HepG2 (cell line): ENCODE data around the gene WBP1. TPM values are rescaled to one million over a fixed set of nuclear protein-coding genes. Genes with fewer than 3 reads are reported as not detected.

Experiments
- ATF7 ChIP-seq, 2 experiments: fragments of 450-650 bp in 1 of 2; sonication (generic) in 1 of 2; formaldehyde crosslinking in 1 of 2; IDR thresholded peaks; 2 replicates each; pipeline versions ENCODE4 v1.4.0 to v1.6.1; 2016 to 2020; ENCODE audit warnings: antibody characterized with exemption in 1 of 2, mild to moderate bottlenecking in 1 of 2, missing genetic modification reagents in 1 of 2
- KDM1A ChIP-seq: IDR thresholded peaks from 2 replicates; pipeline ENCODE4 v1.6.1; 2016; ENCODE audit warnings: missing compliant biosample characterization
- MED8 ChIP-seq: sonication (generic); formaldehyde crosslinking; IDR thresholded peaks from 2 replicates; pipeline ENCODE4 v1.8.1; 2023; ENCODE audit warnings: mild to moderate bottlenecking, missing genetic modification reagents; ENCODE audit not compliant: insufficient replicate concordance
- ZNF598 ChIP-seq: sonication (generic); formaldehyde crosslinking; IDR thresholded peaks from 2 replicates; pipeline ENCODE4 v1.5.1; 2020; ENCODE audit warnings: mild to moderate bottlenecking, missing genetic modification reagents, borderline replicate concordance
- ZNF841 ChIP-seq: sonication (generic); formaldehyde crosslinking; IDR thresholded peaks from 2 replicates; pipeline ENCODE4 v1.8.1; 2023; ENCODE audit warnings: missing genetic modification reagents, borderline replicate concordance
- polyA plus RNA-seq, 8 experiments: library from polyadenylated mRNA; depleted of rRNA in 3 of 8; stranded (reverse) in 7 of 8; unstranded in 1 of 8; fragments of >200 nt; fragmentation: Illumina TruSeq in 4 of 8; extraction: Trizol in 4 of 8; gene quantifications; 2 replicates each; pipeline versions ENCODE4 v1.2.1 to v1.2.3, GENCODE V29; 2011 to 2016; ENCODE audit warnings: low read depth in 4 of 8, missing spikeins in 1 of 8, mixed read lengths in 1 of 8; ENCODE audit not compliant: insufficient read depth in 1 of 8
- total RNA-seq, 5 experiments: library from RNA; depleted of rRNA; stranded (reverse); fragments of >200 nt; fragmentation: Illumina TruSeq; extraction: Trizol; gene quantifications; 2 replicates each; pipeline ENCODE4 v1.2.3, GENCODE V29; 2016; ENCODE audit warnings: low read depth in 1 of 5
- TF ChIP-seq, protein P1 (sequence below): sonication (generic); formaldehyde crosslinking; IDR thresholded peaks from 2 replicates; pipeline ENCODE4 v1.4.0; 2020; ENCODE audit warnings: mild to moderate bottlenecking, missing genetic modification reagents
- TF ChIP-seq, protein P2 (sequence below): sonication (generic); formaldehyde crosslinking; IDR thresholded peaks from 2 replicates; pipeline ENCODE4 v1.4.0; 2020; ENCODE audit warnings: missing genetic modification reagents, borderline replicate concordance
- TF ChIP-seq, protein P3 (sequence below): sonication (generic); formaldehyde crosslinking; IDR thresholded peaks from 2 replicates; pipeline ENCODE4 v1.4.0; 2020; ENCODE audit warnings: mild to moderate bottlenecking, missing genetic modification reagents
- TF ChIP-seq, protein P4 (sequence below): sonication (generic); formaldehyde crosslinking; IDR thresholded peaks from 2 replicates; pipeline ENCODE4 v1.5.1; 2020; ENCODE audit warnings: missing genetic modification reagents, mild to moderate bottlenecking, borderline replicate concordance

Gene WBP1
- total and polyA plus RNA-seq, 2 of the 13 experiments (the other 11 are each of a cell fraction or from before 2014, with no cell fraction given) = 38.8 to 85.7 TPM

DNA sequence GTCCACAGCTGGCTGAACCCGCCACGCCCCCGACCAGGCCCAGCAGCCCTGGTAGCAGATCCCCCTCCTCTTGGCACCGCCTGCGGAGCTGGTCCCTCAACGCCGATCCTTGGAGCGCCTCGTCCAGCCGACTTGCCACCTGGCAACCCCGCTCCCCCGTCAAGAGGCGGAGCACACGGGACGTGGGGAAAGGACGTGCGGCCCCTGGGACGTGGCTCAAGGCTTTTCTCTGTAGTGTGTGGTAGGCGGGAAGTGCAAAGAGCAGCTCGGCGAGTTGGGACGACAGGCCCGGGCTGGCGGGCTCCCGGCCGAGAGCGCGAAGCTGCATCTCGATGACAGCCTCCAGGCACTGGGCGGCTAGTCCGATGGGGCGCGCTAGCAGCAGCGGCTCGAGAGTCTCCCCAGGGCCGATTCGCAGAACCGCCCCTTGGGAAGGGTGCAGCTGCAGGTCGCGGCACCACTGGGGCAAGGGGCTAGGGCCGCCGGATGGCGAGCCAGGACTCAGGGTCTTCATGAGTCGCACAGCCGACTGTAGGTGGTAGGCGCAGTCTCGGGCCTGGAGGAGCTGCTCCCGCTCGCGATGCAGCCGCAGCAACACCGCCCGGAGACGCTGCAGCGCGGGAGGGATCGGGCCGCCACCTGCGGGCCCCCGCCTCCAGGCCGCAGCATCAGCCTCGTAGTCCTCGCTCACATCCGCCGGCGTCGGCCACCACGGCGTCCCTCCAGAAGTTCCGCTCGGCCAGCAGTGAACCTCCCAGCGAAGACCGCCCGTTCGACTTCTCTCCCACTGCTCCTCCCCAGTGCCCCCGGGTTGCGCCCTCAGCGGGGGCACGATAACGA lies 23.9 kb downstream of the WBP1 start (continued):
- TF ChIP-seq, protein P1, sequence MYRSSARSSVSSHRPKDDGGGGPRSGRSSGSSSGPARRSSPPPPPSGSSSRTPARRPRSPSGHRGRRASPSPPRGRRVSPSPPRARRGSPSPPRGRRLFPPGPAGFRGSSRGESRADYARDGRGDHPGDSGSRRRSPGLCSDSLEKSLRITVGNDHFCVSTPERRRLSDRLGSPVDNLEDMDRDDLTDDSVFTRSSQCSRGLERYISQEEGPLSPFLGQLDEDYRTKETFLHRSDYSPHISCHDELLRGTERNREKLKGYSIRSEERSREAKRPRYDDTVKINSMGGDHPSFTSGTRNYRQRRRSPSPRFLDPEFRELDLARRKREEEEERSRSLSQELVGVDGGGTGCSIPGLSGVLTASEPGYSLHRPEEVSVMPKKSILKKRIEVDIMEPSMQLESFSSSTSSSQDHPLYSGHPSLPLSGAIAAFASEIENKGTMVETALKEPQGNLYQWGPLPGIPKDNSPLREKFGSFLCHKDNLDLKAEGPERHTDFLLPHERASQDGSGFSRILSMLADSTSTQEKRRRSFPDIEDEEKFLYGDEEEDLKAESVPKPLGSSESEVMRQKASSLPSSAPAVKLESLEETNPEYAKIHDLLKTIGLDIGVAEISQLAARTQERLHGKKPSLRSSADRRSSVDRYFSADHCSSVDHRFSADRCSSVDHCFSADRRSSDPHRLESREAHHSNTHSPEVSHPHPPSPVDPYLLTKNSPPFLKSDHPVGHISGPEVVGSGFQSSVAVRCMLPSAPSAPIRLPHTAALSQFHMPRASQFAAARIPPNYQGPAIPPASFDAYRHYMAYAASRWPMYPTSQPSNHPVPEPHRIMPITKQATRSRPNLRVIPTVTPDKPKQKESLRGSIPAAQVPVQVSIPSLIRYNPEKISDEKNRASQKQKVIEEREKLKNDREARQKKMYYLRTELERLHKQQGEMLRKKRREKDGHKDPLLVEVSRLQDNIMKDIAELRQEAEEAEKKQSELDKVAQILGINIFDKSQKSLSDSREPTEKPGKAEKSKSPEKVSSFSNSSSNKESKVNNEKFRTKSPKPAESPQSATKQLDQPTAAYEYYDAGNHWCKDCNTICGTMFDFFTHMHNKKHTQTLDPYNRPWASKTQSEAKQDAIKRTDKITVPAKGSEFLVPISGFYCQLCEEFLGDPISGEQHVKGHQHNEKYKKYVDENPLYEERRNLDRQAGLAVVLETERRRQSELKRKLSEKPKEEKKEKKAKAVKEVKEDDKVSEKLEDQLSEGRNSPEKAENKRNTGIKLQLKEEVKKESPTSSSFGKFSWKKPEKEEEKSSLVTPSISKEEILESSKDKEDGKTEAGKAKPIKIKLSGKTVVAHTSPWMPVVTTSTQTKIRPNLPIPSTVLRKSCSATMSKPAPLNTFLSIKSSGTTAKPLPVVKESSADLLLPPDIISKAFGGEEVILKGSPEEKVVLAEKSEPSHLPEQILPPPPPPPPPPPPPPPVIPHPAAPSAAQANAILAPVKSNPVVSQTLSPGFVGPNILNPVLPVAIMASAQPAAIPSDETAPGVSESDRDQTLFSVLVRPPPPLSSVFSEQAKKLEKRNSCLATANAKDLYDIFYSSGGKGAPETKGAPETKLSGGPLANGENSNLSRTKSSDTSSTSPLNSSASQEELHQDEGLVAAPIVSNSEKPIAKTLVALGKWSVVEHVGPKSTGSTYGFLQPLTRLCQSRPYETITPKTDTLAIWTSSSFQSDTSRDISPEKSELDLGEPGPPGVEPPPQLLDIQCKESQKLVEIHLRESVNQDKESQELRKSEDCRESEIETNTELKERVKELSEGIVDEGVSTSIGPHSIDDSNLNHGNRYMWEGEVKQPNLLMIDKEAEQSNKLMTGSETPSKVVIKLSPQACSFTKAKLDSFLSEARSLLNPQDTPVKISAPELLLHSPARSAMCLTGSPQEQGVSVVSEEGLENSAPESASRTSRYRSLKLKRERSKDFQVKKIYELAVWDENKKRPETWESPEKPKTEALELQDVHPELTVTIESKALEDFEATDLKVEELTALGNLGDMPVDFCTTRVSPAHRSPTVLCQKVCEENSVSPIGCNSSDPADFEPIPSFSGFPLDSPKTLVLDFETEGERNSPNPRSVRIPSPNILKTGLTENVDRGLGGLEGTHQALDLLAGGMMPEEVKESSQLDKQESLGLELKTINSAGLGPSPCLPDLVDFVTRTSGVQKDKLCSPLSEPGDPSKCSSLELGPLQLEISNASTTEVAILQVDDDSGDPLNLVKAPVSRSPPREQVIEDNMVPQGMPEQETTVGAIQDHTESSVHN (CRISPR knock-in tag) = no peak; the same call in 1 of the 2 replicates
- TF ChIP-seq, protein P2, sequence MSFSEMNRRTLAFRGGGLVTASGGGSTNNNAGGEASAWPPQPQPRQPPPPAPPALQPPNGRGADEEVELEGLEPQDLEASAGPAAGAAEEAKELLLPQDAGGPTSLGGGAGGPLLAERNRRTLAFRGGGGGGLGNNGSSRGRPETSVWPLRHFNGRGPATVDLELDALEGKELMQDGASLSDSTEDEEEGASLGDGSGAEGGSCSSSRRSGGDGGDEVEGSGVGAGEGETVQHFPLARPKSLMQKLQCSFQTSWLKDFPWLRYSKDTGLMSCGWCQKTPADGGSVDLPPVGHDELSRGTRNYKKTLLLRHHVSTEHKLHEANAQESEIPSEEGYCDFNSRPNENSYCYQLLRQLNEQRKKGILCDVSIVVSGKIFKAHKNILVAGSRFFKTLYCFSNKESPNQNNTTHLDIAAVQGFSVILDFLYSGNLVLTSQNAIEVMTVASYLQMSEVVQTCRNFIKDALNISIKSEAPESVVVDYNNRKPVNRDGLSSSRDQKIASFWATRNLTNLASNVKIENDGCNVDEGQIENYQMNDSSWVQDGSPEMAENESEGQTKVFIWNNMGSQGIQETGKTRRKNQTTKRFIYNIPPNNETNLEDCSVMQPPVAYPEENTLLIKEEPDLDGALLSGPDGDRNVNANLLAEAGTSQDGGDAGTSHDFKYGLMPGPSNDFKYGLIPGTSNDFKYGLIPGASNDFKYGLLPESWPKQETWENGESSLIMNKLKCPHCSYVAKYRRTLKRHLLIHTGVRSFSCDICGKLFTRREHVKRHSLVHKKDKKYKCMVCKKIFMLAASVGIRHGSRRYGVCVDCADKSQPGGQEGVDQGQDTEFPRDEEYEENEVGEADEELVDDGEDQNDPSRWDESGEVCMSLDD (CRISPR knock-in tag) = peak; percentile 68
- TF ChIP-seq ZNF598 (CRISPR knock-in tag) = peak; percentile 75
- TF ChIP-seq, protein P3, sequence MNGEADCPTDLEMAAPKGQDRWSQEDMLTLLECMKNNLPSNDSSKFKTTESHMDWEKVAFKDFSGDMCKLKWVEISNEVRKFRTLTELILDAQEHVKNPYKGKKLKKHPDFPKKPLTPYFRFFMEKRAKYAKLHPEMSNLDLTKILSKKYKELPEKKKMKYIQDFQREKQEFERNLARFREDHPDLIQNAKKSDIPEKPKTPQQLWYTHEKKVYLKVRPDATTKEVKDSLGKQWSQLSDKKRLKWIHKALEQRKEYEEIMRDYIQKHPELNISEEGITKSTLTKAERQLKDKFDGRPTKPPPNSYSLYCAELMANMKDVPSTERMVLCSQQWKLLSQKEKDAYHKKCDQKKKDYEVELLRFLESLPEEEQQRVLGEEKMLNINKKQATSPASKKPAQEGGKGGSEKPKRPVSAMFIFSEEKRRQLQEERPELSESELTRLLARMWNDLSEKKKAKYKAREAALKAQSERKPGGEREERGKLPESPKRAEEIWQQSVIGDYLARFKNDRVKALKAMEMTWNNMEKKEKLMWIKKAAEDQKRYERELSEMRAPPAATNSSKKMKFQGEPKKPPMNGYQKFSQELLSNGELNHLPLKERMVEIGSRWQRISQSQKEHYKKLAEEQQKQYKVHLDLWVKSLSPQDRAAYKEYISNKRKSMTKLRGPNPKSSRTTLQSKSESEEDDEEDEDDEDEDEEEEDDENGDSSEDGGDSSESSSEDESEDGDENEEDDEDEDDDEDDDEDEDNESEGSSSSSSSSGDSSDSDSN (CRISPR knock-in tag) = peak; percentile 97; the same call in 1 of the 2 replicates
- peak; percentile 85 for TF ChIP-seq MED8 (CRISPR knock-in tag)
- TF ChIP-seq, protein P4, sequence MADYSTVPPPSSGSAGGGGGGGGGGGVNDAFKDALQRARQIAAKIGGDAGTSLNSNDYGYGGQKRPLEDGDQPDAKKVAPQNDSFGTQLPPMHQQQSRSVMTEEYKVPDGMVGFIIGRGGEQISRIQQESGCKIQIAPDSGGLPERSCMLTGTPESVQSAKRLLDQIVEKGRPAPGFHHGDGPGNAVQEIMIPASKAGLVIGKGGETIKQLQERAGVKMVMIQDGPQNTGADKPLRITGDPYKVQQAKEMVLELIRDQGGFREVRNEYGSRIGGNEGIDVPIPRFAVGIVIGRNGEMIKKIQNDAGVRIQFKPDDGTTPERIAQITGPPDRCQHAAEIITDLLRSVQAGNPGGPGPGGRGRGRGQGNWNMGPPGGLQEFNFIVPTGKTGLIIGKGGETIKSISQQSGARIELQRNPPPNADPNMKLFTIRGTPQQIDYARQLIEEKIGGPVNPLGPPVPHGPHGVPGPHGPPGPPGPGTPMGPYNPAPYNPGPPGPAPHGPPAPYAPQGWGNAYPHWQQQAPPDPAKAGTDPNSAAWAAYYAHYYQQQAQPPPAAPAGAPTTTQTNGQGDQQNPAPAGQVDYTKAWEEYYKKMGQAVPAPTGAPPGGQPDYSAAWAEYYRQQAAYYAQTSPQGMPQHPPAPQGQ (CRISPR knock-in tag) = peak; percentile 88; the same call in 1 of the 2 replicates
- TF ChIP-seq ZNF841 (CRISPR knock-in tag) = no peak
- no peak; the same call in 1 of the 2 replicates for TF ChIP-seq KDM1A
- TF ChIP-seq ATF7 (IDR thresholded peaks at IDR 0.05) = no peak
- TF ChIP-seq ATF7 (CRISPR knock-in tag; IDR thresholded peaks at IDR 0.05) = peak; percentile 61
